ENCODE results near the gene MAK.
"Not testable (repeated sequence)": the region's sequence is repeated elsewhere in the genome, so short reads cannot be mapped to it uniquely, and the experiment has no call there.

Gene MAK

DNA sequence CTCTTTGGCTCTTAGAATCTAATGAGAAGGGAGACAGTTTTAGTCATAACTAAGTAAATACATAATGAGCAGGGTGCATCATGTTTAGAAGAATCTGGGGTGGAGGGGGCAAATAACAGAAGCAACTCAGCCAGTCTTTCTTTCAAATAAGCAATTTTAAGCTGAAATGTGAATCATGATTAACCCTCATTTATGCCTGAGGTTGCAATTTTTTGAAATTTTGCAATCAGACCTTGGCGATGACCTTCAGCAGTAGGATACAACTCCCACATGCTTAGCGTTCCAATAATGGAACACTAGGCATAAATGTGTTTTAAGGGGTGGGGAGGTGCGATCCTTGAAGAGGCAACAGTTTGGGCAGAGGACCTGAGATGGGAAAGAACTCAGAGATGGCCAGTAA, 60.1 kb downstream of the MAK start:
- TF ChIP-seq, protein P1, sequence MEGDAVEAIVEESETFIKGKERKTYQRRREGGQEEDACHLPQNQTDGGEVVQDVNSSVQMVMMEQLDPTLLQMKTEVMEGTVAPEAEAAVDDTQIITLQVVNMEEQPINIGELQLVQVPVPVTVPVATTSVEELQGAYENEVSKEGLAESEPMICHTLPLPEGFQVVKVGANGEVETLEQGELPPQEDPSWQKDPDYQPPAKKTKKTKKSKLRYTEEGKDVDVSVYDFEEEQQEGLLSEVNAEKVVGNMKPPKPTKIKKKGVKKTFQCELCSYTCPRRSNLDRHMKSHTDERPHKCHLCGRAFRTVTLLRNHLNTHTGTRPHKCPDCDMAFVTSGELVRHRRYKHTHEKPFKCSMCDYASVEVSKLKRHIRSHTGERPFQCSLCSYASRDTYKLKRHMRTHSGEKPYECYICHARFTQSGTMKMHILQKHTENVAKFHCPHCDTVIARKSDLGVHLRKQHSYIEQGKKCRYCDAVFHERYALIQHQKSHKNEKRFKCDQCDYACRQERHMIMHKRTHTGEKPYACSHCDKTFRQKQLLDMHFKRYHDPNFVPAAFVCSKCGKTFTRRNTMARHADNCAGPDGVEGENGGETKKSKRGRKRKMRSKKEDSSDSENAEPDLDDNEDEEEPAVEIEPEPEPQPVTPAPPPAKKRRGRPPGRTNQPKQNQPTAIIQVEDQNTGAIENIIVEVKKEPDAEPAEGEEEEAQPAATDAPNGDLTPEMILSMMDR (IDR thresholded peaks at IDR 0.05; ENCODE audit: low read depth, low read length): no peak
- DNase-seq (ENCODE audit: low read depth in 2 of 2): no peak

DNA sequence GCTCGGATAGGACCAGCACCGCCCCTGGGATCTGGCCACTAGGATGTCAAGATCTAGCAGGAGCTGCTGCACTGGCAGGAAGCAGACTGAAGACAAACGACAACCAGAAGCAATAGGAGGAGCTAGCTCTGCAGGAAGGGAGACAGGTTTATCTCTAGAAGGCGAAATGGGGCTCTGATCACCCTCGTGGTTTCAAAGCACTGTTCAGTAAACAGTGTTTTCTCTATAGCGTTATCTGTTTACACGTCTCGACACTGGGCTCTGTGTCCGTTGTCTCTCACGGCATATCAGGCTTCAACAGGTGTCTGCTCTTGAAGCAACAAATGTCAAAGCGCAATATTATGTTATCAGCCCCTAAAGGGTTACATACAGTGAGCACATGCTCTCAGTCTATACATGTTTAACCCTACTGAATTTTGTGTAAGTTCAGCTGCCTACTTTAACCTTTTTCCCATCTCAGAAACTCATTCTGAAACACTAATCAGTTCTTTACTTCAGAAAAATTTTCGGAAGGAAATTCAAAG, 66.9 kb downstream of the MAK start:
- DNase-seq (ENCODE audit: low read depth in 2 of 2): no peak
- H3K4me3 ChIP-seq (replicated peaks in 1 of 2; ENCODE audit: low read depth in 2 of 2, low read length in 2 of 2): no peak overlapping the region
- TF ChIP-seq, protein P1 (IDR thresholded peaks at IDR 0.05; ENCODE audit: low read depth, low read length): no peak

More for the DNA sequence above, 60.1 kb downstream of the MAK start:
- no peak overlapping the region for H3K4me3 ChIP-seq (replicated peaks in 1 of 2; ENCODE audit: low read depth in 2 of 2, low read length in 2 of 2)

DNA sequence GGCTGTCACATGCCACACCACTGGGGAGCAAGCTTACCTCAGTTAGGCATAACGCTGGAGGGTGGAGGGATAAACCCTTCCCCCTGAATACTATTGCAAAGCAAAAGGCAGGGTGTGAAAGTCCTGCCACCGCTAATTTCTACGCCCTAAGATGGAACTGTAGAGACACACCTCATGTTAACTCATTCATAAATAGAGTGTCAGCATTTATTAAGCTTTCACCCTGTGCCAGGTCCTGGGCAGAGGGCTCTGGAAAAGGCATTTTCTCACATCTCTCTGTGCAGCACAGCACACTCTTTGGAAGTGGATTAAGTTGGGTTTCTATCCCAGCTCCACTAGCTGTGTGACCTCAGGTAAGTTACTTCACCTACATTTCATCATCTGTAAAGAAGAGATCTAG, 68.9 kb downstream of the MAK start:
- TF ChIP-seq, protein P1 (IDR thresholded peaks at IDR 0.05; ENCODE audit: low read depth, low read length): no peak
- H3K4me3 ChIP-seq (replicated peaks in 1 of 2; ENCODE audit: low read depth in 2 of 2, low read length in 2 of 2): no peak overlapping the region
- no peak for DNase-seq (ENCODE audit: low read depth in 2 of 2)

DNA sequence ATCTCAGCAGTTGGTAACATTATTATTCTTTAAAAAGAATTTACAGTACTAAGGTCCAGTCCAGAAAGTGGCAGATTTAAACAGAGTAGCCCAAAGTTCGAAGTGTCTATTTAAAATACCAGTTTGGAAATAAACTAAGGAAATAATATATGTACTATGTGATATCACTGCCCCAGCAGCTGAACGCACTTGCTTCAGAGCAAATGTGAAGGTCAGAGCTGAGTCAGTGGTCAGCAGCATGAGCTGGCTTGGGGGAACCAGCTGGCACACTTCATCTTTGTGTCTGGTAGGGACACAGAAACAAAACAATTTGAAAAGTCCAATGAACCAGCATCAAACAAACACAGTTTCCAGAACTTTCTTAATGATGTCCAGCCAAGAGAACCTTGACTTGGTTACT, 75.3 kb downstream of the MAK start:
- no peak overlapping the region for H3K4me3 ChIP-seq (replicated peaks in 1 of 2; ENCODE audit: low read depth in 2 of 2, low read length in 2 of 2)
- peak; percentile 47 to 74 for DNase-seq (ENCODE audit: low read depth in 2 of 2)
- TF ChIP-seq, protein P1 (IDR thresholded peaks at IDR 0.05; ENCODE audit: low read depth, low read length): no peak

DNA sequence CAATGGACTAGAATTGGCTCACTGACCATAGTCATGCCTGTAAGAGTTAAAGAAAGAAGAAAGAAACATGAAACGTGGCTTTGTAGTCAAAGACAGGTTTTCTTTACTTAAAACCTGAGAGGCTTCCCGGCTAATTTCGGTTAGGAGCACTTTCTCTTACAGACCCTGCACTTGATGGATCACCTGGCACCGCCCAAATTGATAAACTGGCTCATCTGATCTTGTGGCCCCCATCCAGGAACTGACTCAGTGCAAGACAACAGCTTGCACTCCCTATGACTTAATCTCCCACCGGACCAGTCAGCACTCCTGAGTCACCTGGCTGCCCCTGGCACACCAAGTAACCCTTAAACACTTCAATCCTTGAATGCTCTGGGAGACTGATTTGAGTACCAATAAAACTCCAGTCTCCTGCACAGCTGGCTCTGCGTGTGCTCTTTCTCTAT, 78.4 kb downstream of the MAK start:
- TF ChIP-seq, protein P1 (IDR thresholded peaks at IDR 0.05; ENCODE audit: low read depth, low read length): no peak
- H3K4me3 ChIP-seq (replicated peaks in 1 of 2; ENCODE audit: low read depth in 2 of 2, low read length in 2 of 2): no peak overlapping the region
- peak; percentile 34 to 95 for DNase-seq (ENCODE audit: low read depth in 2 of 2)

DNA sequence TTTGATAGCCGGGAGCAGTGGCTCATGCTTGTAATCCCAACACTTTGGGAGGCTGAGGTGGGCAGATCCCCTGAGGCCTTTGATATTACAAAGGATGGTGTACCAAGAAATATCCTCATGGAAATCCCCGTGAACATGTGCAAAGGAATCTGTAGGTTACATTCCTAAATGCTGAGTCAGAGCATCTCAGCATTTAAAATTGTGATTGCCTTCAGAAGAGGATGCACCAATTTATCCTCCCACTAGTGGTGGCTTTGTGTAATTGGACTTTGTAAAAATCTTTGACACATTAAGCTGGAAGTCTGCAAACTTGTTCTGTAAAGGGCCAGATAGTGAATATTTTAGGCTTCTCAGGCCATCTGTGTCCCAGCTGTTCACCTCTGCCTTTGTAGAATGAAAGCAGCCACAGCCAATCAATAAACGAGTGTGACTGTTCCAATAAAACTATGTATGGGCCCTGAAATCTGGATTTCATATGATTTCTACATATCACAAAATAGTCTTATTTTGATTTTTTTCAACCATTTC, 79.0 kb downstream of the MAK start:
- H3K4me3 ChIP-seq (replicated peaks in 1 of 2; ENCODE audit: low read depth in 2 of 2, low read length in 2 of 2): no peak overlapping the region
- TF ChIP-seq, protein P1 (IDR thresholded peaks at IDR 0.05; ENCODE audit: low read depth, low read length): peak; percentile 62
- peak; percentile 83 to 98 for DNase-seq (ENCODE audit: low read depth in 2 of 2)

DNA sequence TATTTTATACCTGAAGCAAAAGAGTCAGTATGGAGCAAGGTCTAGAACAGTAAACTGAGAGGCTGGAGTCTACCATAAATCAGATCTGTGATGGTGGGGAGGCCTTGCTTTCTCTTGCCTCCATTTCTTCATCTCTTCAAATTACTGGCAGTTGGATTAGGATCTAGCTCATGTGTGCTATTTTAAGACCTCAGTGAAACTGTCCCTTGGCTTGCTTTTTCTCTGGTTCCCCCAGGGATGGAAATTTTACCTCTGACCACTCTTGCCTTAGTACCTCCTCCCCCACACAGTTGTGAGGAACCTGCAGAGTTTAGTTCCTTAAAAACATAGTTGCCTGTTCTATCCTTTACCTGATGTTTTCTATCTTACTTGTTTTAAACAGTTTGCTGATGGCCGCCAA, 82.3 kb downstream of the MAK start:
- H3K4me3 ChIP-seq (replicated peaks in 1 of 2; ENCODE audit: low read depth in 2 of 2, low read length in 2 of 2): no peak overlapping the region
- no peak for DNase-seq (ENCODE audit: low read depth in 2 of 2)
- TF ChIP-seq, protein P1 (IDR thresholded peaks at IDR 0.05; ENCODE audit: low read depth, low read length): no peak

DNA sequence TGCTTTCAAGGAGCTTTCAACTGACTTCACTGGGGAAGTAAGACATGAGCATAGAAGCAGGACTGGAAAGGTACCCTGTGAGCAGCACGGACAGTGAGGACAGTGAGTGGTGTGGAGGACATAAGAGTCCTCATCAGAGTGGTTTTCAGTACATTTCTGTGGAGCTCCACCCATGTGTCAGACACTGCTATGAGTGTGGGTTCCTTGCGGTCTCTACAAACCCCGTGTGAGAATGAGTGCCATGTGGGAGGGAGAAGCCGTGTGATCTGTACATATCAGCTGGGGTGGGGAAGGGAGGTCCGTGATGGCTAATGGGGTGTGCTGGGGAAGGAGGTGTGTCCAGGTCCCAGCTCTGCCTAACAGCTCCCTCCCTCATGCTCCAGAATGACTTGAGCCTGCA, 86.6 kb downstream of the MAK start:
- H3K4me3 ChIP-seq (replicated peaks in 1 of 2; ENCODE audit: low read depth in 2 of 2, low read length in 2 of 2); DNase-seq (ENCODE audit: low read depth in 2 of 2): not testable (repeated sequence)

DNA sequence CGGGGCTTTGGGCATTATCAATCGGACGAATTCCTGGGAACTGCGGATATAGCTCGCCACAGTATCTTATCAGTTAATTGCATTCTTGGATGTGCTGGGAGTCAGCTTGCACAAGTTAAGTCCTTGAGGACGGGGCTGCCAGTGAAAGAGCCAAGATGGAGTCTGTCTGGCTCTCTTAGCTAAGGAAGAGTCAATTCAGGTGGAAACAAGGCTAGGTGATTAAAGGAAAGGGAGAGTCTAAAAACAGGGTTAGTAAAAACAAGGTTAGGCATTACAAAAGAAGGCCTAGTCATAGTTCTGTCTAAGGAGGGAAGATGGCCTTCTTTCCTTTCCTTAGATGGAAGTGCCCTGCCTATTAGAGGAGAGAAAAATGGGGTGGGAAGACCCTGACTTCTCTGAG, 87.8 kb downstream of the MAK start:
- not testable (repeated sequence) for DNase-seq (ENCODE audit: low read depth in 2 of 2); H3K4me3 ChIP-seq (replicated peaks in 1 of 2; ENCODE audit: low read depth in 2 of 2, low read length in 2 of 2)
